NCI-H1105 treated with DMSO at 0.1 percent for 48 hours (cell line): ENCODE data around the gene SPTA1.
"Not testable (repeated sequence)": the region's sequence is repeated elsewhere in the genome, so short reads cannot be mapped to it uniquely, and the experiment has no call there.

Source experiments
- DNase-seq: peaks from one replicate; lab custom pipeline; 2025; lab: John Stamatoyannopoulos, UW

Gene SPTA1

GRCh38 chr1:158686111-158687009 is at the start of gene SPTA1:
SPTA1 (minus strand) TSS chr1:158686715; CDS start chr1:158686517, 198 bp downstream.
- no peak for DNase-seq

- DNase-seq = no peak
These were observed 49.3 kb upstream of the SPTA1 start for GRCh38 chr1:158735848-158736247.

GRCh38 chr1:158732524-158732923 is 46.0 kb upstream of the SPTA1 start:
- DNase-seq = no peak

GRCh38 chr1:158731707-158732106 is 45.2 kb upstream of the SPTA1 start:
- no peak for DNase-seq

GRCh38 chr1:158730453-158730852 is 43.9 kb upstream of the SPTA1 start:
- DNase-seq = no peak

- no peak for DNase-seq
These were observed 42.2 kb upstream of the SPTA1 start for GRCh38 chr1:158728510-158729225.

- DNase-seq = no peak
These were observed 37.9 kb upstream of the SPTA1 start for GRCh38 chr1:158724442-158724841.

- no peak for DNase-seq
These were observed 34.1 kb upstream of the SPTA1 start, which contains the start of gene OR6K3 for GRCh38 chr1:158720620-158721019. OR6K3 (minus strand) TSS chr1:158720720; CDS start chr1:158718115, 2,605 bp downstream.

GRCh38 chr1:158719664-158720063 is 33.1 kb upstream of the SPTA1 start:
- DNase-seq = no peak

GRCh38 chr1:158717344-158717743 is 30.8 kb upstream of the SPTA1 start:
- no peak for DNase-seq

GRCh38 chr1:158716335-158716734 is 29.8 kb upstream of the SPTA1 start:
- DNase-seq = no peak

- no peak for DNase-seq
These were observed 28.2 kb upstream of the SPTA1 start for GRCh38 chr1:158714754-158715153.

GRCh38 chr1:158711098-158711497 is 24.6 kb upstream of the SPTA1 start:
- DNase-seq = no peak

GRCh38 chr1:158706096-158706495 is 19.6 kb upstream of the SPTA1 start:
- DNase-seq = no peak

- no peak for DNase-seq
These were observed 14.0 kb upstream of the SPTA1 start, which contains the start of gene OR6K2 for GRCh38 chr1:158700552-158700951. OR6K2 (minus strand) TSS chr1:158700652; CDS start chr1:158700652, 0 bp downstream.

- DNase-seq = no peak
These were observed 8.1 kb upstream of the SPTA1 start for GRCh38 chr1:158694596-158694995.

GRCh38 chr1:158692356-158692755 is 5.8 kb upstream of the SPTA1 start:
- no peak for DNase-seq

GRCh38 chr1:158691907-158692306 is 5.4 kb upstream of the SPTA1 start:
- DNase-seq = no peak

GRCh38 chr1:158691149-158691548 is 4.6 kb upstream of the SPTA1 start:
- DNase-seq = not testable (repeated sequence)

- no peak for DNase-seq
These were observed 3.4 kb upstream of the SPTA1 start for GRCh38 chr1:158689875-158690274.

- no peak for DNase-seq
These were observed 2.6 kb upstream of the SPTA1 start for GRCh38 chr1:158689110-158689509.

- DNase-seq = not testable (repeated sequence)
These were observed 1.8 kb upstream of the SPTA1 start for GRCh38 chr1:158688343-158688742.

- DNase-seq = no peak
These were observed 522 bp upstream of the SPTA1 start for GRCh38 chr1:158687037-158687436.
